ENCODE data around the gene SLC37A1. TPM values are rescaled to one million over a fixed set of nuclear protein-coding genes. Genes with fewer than 3 reads are reported as not detected.

SLC37A1 gene
- polyA plus RNA-seq, 4 donors, result 30.0 to 80.7 (median 37.6) TPM

DNA sequence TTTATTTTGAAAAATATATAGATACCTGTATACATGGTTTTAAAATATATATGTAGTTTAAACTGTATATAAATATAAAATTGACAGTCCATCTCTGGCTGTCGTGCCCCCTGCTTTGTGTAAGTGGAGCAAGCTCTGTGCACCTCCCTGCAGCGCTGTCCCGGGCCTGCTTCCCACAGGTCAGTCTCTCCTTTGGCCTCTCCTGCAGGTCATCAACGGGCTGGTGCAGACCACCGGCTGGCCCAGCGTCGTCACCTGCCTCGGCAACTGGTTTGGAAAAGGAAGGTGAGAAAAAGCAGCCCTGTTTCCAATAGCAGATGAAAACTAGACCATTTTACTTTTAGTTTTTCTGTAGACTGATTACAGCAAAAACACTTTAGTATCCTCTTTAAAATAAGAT is 28.5 kb downstream of the SLC37A1 start:
- Histone ChIP-seq H3K27ac (ENCODE audit: low read depth in 1 of 3, low read length in 2 of 3) (no peak overlapping the region), H3K4me3 (ENCODE audit: low read depth in 1 of 3, low read length in 3 of 3) (no peak overlapping the region), H3K27me3 (ENCODE audit: control insufficient read depth in 3 of 3, insufficient read depth in 3 of 3, low read length in 3 of 3) (no peaks in the 10 kb centered on the region), H3K36me3 (ENCODE audit: control insufficient read depth in 3 of 3, insufficient read depth in 2 of 3, low read depth in 1 of 3, low read length in 3 of 3) (peaks cover 6 to 90% (median 24%) of the 10 kb centered on the region in 3 donors), H3K9me3 (ENCODE audit: control insufficient read depth in 2 of 2, insufficient read depth in 1 of 2, low read depth in 1 of 2, low read length in 1 of 2) (no peaks in the 10 kb centered on the region), H3K4me1 (ENCODE audit: control insufficient read depth in 3 of 3, insufficient read depth in 2 of 3, low read depth in 1 of 3, low read length in 2 of 3) (peaks cover 0 to 24% (median 0%) of the 10 kb centered on the region in 3 donors)
- WGBS, 3 donors, result 89 to 93% (median 92%) methylated on average over 8 of the region's 8 CpGs
- FAIRE-seq, result no peak
- no peak for DNase-seq

DNA sequence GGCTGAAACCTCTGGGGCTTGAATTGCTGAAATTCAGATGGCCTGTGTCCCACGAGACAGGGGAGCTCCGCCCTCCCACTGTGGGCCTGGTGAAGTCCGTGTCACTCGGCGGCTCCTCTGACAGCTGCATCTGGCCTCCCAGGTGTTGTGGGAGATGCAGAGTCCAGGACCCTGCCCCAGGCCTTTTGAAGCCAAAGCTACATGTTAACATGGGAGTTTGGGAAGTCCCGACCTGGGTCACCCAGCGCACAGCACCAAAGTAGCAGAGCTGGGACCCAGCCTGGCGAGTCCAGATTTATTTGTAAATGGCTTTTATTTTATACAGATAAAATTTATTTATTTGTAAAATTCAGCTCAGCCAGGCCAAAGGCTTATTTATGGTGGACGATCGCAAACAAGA is 28.9 kb downstream of the SLC37A1 start:
- no peak overlapping the region for H3K27ac ChIP-seq (ENCODE audit: low read depth in 1 of 3, low read length in 2 of 3)
- H3K4me1 ChIP-seq (ENCODE audit: control insufficient read depth in 3 of 3, insufficient read depth in 2 of 3, low read depth in 1 of 3, low read length in 2 of 3), result peaks cover 0 to 20% (median 0%) of the 10 kb centered on the region in 3 donors
- FAIRE-seq (no peak), DNase-seq (no peak)
- no peaks in the 10 kb centered on the region for H3K27me3 ChIP-seq (ENCODE audit: control insufficient read depth in 3 of 3, insufficient read depth in 3 of 3, low read length in 3 of 3)
- peaks cover 6 to 94% (median 26%) of the 10 kb centered on the region in 3 donors for H3K36me3 ChIP-seq (ENCODE audit: control insufficient read depth in 3 of 3, insufficient read depth in 2 of 3, low read depth in 1 of 3, low read length in 3 of 3)
- H3K4me3 ChIP-seq (ENCODE audit: low read depth in 1 of 3, low read length in 3 of 3), result no peak overlapping the region
- no peaks in the 10 kb centered on the region for H3K9me3 ChIP-seq (ENCODE audit: control insufficient read depth in 2 of 2, insufficient read depth in 1 of 2, low read depth in 1 of 2, low read length in 1 of 2)
- 85 to 89% (median 86%) methylated on average over 10 of the region's 10 CpGs for WGBS, 3 donors

DNA sequence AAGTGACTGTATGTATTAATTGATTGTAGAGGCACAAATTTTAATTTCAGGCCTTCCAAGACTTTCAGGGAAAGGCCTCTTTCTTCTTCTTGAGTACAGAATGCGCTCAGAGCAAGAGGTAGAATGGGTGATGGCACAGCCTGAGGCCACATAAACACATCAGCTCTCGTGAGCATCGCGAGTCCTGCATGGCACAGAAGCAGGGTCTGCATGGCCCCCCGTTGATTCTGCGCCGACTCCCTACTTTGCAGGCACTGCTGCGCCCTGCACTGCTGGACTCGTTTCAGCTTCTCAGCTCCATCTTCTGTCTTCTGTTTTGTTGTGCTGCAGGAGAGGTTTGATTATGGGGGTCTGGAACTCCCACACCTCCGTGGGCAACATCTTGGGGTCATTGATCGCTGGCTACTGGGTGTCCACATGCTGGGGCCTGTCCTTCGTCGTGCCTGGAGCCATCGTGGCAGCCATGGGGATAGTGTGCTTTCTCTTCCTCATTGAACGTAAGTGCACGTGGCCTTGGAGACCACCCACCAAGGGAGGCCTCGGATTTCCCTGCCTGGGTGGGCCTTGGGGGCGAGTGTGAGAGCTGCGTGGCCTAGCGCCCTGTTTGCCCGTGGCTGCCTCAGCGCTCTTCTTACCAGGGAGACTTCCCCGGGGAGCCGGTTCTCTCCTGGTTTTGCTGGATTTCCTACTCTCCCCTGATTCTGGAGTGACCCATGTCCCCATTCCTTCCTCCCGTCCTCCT is 29.6 kb downstream of the SLC37A1 start:
- peaks cover 0 to 20% (median 0%) of the 10 kb centered on the region in 3 donors for H3K4me1 ChIP-seq (ENCODE audit: control insufficient read depth in 3 of 3, insufficient read depth in 2 of 3, low read depth in 1 of 3, low read length in 2 of 3)
- H3K4me3 ChIP-seq (ENCODE audit: low read depth in 1 of 3, low read length in 3 of 3), result no peak overlapping the region
- WGBS, 3 donors, result 91 to 94% (median 92%) methylated on average over 25 of the region's 25 CpGs
- FAIRE-seq, result no peak
- no peak overlapping the region for H3K27ac ChIP-seq (ENCODE audit: low read depth in 1 of 3, low read length in 2 of 3)
- peaks cover 7 to 95% (median 29%) of the 10 kb centered on the region in 3 donors for H3K36me3 ChIP-seq (ENCODE audit: control insufficient read depth in 3 of 3, insufficient read depth in 2 of 3, low read depth in 1 of 3, low read length in 3 of 3)
- no peak for DNase-seq
- no peaks in the 10 kb centered on the region for H3K9me3 ChIP-seq (ENCODE audit: control insufficient read depth in 2 of 2, insufficient read depth in 1 of 2, low read depth in 1 of 2, low read length in 1 of 2)
- H3K27me3 ChIP-seq (ENCODE audit: control insufficient read depth in 3 of 3, insufficient read depth in 3 of 3, low read length in 3 of 3), result no peaks in the 10 kb centered on the region

DNA sequence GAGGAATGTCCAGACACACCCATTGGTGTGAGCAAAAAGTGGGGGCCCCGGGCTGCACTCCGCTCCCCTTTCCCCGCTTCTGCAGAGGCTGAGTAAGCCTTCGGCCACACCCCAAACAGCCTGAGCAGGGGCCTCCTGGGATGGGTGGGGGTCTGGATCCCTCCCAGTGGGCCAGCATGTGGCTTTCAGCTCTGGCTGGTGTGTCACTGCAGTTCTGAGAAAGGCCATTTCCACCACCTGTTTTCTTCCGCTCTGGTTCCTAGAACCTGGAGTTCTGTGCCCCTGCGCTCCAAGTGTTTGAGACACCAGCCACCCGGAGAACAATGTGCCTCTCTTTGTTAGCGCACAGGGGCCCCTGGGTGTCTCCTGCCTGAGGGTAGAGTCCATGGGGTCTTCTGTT is 30.9 kb downstream of the SLC37A1 start:
- no peaks in the 10 kb centered on the region for H3K27me3 ChIP-seq (ENCODE audit: control insufficient read depth in 3 of 3, insufficient read depth in 3 of 3, low read length in 3 of 3)
- peaks cover 11 to 99% (median 38%) of the 10 kb centered on the region in 3 donors for H3K36me3 ChIP-seq (ENCODE audit: control insufficient read depth in 3 of 3, insufficient read depth in 2 of 3, low read depth in 1 of 3, low read length in 3 of 3)
- no peak for FAIRE-seq
- 86 to 90% (median 88%) methylated on average over 8 of the region's 8 CpGs for WGBS, 3 donors
- DNase-seq, result no peak
- H3K9me3 ChIP-seq (ENCODE audit: control insufficient read depth in 2 of 2, insufficient read depth in 1 of 2, low read depth in 1 of 2, low read length in 1 of 2), result no peaks in the 10 kb centered on the region
- no peak overlapping the region for H3K27ac ChIP-seq (ENCODE audit: low read depth in 1 of 3, low read length in 2 of 3)
- H3K4me3 ChIP-seq (ENCODE audit: low read depth in 1 of 3, low read length in 3 of 3), result no peak overlapping the region
- H3K4me1 ChIP-seq (ENCODE audit: control insufficient read depth in 3 of 3, insufficient read depth in 2 of 3, low read depth in 1 of 3, low read length in 2 of 3), result peaks cover 0 to 13% (median 0%) of the 10 kb centered on the region in 3 donors

DNA sequence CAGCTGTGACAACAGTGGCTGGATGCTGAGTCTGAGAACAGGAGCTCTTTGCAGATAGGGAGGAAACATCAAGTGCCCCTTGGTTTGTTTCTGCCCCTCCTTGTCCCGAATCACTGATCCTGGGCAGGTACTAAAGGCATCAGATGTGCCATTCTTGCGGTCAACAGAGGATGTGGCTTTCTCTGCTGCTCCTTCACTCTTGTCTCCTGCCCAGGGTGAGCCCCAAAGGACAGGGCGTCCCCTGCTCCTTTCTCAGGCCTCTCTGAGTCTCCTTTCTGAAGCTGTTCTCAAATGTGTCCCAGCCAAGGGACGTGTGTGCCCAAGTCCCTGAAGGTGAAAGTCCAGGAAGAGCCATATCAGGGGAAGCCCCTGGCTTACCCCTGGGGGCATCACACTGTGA is 31.7 kb downstream of the SLC37A1 start:
- H3K27ac ChIP-seq (ENCODE audit: low read depth in 1 of 3, low read length in 2 of 3), result no peak overlapping the region

DNA sequence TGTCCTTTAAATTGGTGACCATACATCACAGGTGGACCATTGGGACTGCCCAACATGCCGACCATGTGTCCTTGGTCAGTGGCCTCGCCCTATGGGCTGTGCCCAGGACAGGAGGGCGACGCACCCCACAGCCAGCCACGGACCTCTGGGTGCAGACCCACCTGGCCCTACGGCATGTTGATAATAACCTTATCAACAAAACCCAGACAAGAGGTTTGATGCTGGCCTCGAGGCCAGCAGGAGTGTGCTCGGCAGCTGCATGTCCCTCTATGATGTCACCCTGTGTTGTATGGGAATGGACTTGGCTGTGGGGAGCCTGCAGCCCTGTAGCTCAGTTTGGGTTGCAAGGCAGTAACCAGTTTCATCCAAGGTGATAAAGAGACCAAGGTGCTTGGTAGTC is 32.1 kb downstream of the SLC37A1 start:
- H3K36me3 ChIP-seq (ENCODE audit: control insufficient read depth in 3 of 3, insufficient read depth in 2 of 3, low read depth in 1 of 3, low read length in 3 of 3), result peaks cover 11 to 87% (median 34%) of the 10 kb centered on the region in 3 donors
- 69 to 85% (median 84%) methylated on average over 8 of the region's 8 CpGs for WGBS, 3 donors

More for the DNA sequence above, 31.7 kb downstream of the SLC37A1 start:
- H3K36me3 ChIP-seq (ENCODE audit: control insufficient read depth in 3 of 3, insufficient read depth in 2 of 3, low read depth in 1 of 3, low read length in 3 of 3), result peaks cover 11 to 91% (median 35%) of the 10 kb centered on the region in 3 donors
- H3K4me1 ChIP-seq (ENCODE audit: control insufficient read depth in 3 of 3, insufficient read depth in 2 of 3, low read depth in 1 of 3, low read length in 2 of 3), result peaks cover 0 to 13% (median 0%) of the 10 kb centered on the region in 3 donors
- no peak overlapping the region for H3K4me3 ChIP-seq (ENCODE audit: low read depth in 1 of 3, low read length in 3 of 3)
- DNase-seq, result no peak
- no peaks in the 10 kb centered on the region for H3K9me3 ChIP-seq (ENCODE audit: control insufficient read depth in 2 of 2, insufficient read depth in 1 of 2, low read depth in 1 of 2, low read length in 1 of 2)
- 69 to 76% (median 75%) methylated on average over 4 of the region's 4 CpGs for WGBS, 3 donors
- no peak for FAIRE-seq
- no peaks in the 10 kb centered on the region for H3K27me3 ChIP-seq (ENCODE audit: control insufficient read depth in 3 of 3, insufficient read depth in 3 of 3, low read length in 3 of 3)

DNA sequence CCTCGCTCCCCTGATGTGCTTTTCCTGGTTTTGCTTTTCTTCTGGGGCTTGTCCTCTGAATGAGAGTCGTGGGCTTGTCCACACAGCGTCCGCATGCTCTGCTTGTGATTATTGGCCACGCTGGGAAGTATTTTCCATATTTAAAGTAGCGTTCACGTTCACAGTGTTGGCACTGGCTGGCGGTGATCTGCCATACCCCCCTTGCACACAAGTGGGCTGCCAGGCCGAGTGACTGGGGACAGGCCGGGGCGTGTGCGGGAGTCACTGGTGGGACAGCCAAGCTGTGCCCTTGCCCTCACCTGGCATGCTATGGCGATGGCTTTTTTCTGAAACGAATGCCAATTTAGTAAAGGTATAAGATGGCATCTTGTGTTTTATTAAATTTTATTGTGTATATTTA is 32.8 kb downstream of the SLC37A1 start:
- WGBS, 3 donors, result 89 to 97% (median 92%) methylated on average over 14 of the region's 14 CpGs
- no peak for FAIRE-seq
- Histone ChIP-seq H3K27me3 (ENCODE audit: control insufficient read depth in 3 of 3, insufficient read depth in 3 of 3, low read length in 3 of 3) (no peaks in the 10 kb centered on the region), H3K9me3 (ENCODE audit: control insufficient read depth in 2 of 2, insufficient read depth in 1 of 2, low read depth in 1 of 2, low read length in 1 of 2) (no peaks in the 10 kb centered on the region), H3K36me3 (ENCODE audit: control insufficient read depth in 3 of 3, insufficient read depth in 2 of 3, low read depth in 1 of 3, low read length in 3 of 3) (peaks cover 11 to 80% (median 34%) of the 10 kb centered on the region in 3 donors), H3K4me1 (ENCODE audit: control insufficient read depth in 3 of 3, insufficient read depth in 2 of 3, low read depth in 1 of 3, low read length in 2 of 3) (peaks cover 0 to 13% (median 0%) of the 10 kb centered on the region in 3 donors), H3K4me3 (ENCODE audit: low read depth in 1 of 3, low read length in 3 of 3) (no peak overlapping the region), H3K27ac (ENCODE audit: low read depth in 1 of 3, low read length in 2 of 3) (no peak overlapping the region)
- no peak for DNase-seq

More for the DNA sequence above, 32.1 kb downstream of the SLC37A1 start:
- H3K27ac ChIP-seq (ENCODE audit: low read depth in 1 of 3, low read length in 2 of 3), result no peak overlapping the region
- H3K4me3 ChIP-seq (ENCODE audit: low read depth in 1 of 3, low read length in 3 of 3), result no peak overlapping the region
- H3K4me1 ChIP-seq (ENCODE audit: control insufficient read depth in 3 of 3, insufficient read depth in 2 of 3, low read depth in 1 of 3, low read length in 2 of 3), result peaks cover 0 to 13% (median 0%) of the 10 kb centered on the region in 3 donors
- FAIRE-seq (no peak), DNase-seq (no peak)
- no peaks in the 10 kb centered on the region for H3K9me3 ChIP-seq (ENCODE audit: control insufficient read depth in 2 of 2, insufficient read depth in 1 of 2, low read depth in 1 of 2, low read length in 1 of 2)
- H3K27me3 ChIP-seq (ENCODE audit: control insufficient read depth in 3 of 3, insufficient read depth in 3 of 3, low read length in 3 of 3), result no peaks in the 10 kb centered on the region

DNA sequence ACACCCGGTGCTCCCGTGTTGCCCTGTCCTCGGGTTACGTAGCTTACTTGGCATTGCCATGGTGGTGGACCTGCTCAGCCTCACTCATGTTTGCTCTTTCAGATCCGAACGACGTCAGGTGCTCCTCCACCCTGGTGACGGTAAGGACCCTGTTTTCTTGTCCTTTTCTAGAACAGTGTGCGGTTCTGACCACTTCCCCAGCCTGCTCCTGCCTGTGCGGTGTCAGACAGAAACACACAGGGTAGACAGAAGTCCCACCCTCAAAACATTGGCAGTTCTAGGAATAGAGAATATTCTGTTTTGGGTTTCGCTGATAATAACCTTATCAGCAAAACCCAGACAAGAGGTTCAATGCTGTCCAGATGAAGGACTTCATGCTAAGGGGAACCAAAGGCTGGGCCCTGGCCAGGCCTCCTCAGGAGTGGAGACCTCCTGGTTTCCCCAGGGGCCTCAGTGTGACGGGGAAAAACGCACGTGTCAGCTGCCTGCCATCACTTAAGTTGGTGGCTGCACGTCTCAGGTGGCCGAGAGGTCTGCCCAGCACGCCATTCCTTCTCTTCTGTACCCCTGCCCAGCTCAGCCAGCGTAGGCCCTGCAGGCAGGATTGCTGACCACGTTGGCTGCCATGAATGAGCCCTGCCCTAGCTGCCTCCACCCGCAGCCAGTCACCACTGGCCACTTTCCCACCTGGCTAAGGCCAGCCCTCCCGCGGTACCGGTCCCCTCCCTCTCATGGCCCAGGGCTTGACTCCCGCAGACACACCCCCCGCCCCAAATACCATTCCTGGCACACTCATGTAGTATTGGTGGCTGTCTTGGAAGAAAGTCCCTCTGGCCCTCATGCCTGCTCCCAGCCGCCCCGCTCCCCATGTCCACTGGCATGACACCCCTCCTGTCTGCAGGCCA is 33.6 kb downstream of the SLC37A1 start:
- Histone ChIP-seq H3K9me3 (ENCODE audit: control insufficient read depth in 2 of 2, insufficient read depth in 1 of 2, low read depth in 1 of 2, low read length in 1 of 2) (no peaks in the 10 kb centered on the region), H3K27ac (ENCODE audit: low read depth in 1 of 3, low read length in 2 of 3) (no peak overlapping the region), H3K4me3 (ENCODE audit: low read depth in 1 of 3, low read length in 3 of 3) (no peak overlapping the region), H3K4me1 (ENCODE audit: control insufficient read depth in 3 of 3, insufficient read depth in 2 of 3, low read depth in 1 of 3, low read length in 2 of 3) (peaks cover 0 to 13% (median 0%) of the 10 kb centered on the region in 3 donors), H3K36me3 (ENCODE audit: control insufficient read depth in 3 of 3, insufficient read depth in 2 of 3, low read depth in 1 of 3, low read length in 3 of 3) (peaks cover 8 to 73% (median 29%) of the 10 kb centered on the region in 3 donors), H3K27me3 (ENCODE audit: control insufficient read depth in 3 of 3, insufficient read depth in 3 of 3, low read length in 3 of 3) (no peaks in the 10 kb centered on the region)
- FAIRE-seq, result no peak
- no peak for DNase-seq
- 92 to 95% (median 93%) methylated on average over 27 of the region's 27 CpGs for WGBS, 3 donors

Measured in small intestine (tissue), 7 donors.